Astrocyte (in vitro differentiated cells and primary cell): Measurements from ENCODE around the gene LAMA3. TPM values are rescaled to one million over a fixed set of nuclear protein-coding genes. Genes with fewer than 3 reads are reported as not detected.

Experiments used
- DNase-seq: peaks from one replicate; pipeline ENCODE4 v3.0.0-alpha.2; 2010; ENCODE audit warnings: low read depth
- FAIRE-seq: peaks from 2 replicates; lab custom pipeline; 2011; peaks lifted over from hg19 to GRCh38; lab: Jason Lieb, UNC
- H2AFZ ChIP-seq: 2 replicates; pipeline ENCODE4 v1.6.0; 2012; ENCODE audit warnings: low read depth, low read length, inconsistent platforms
- H3K27ac ChIP-seq: 2 replicates; pipeline ENCODE4 v1.5.1; 2011; ENCODE audit warnings: low read depth, low read length, inconsistent platforms
- H3K27me3 ChIP-seq: 2 replicates; pipeline ENCODE4 v1.6.0; 2011; ENCODE audit warnings: low read length, inconsistent platforms; ENCODE audit not compliant: insufficient read depth
- H3K36me3 ChIP-seq: 2 replicates; pipeline ENCODE4 v1.5.1; 2011; ENCODE audit warnings: low read length, inconsistent platforms; ENCODE audit not compliant: insufficient read depth
- H3K4me1 ChIP-seq: 2 replicates; pipeline ENCODE4 v1.5.1; 2011; ENCODE audit warnings: low read length, inconsistent platforms; ENCODE audit not compliant: insufficient read depth
- H3K4me2 ChIP-seq: 2 replicates; pipeline ENCODE4 v1.6.0; 2012; ENCODE audit warnings: low read length, inconsistent platforms
- H3K4me3 ChIP-seq: 2 replicates; pipeline ENCODE4 v1.5.1; 2011; ENCODE audit warnings: low read depth, mild to moderate bottlenecking, low read length, inconsistent platforms; ENCODE audit not compliant: insufficient read depth
- H3K79me2 ChIP-seq: 2 replicates; pipeline ENCODE4 v1.6.0; 2012; ENCODE audit warnings: mild to moderate bottlenecking, low read length, inconsistent platforms; ENCODE audit not compliant: insufficient read depth
- H3K9ac ChIP-seq: 2 replicates; pipeline ENCODE4 v1.6.0; 2012; ENCODE audit warnings: mild to moderate bottlenecking, low read length, inconsistent platforms
- H3K9me3 ChIP-seq: 2 replicates; pipeline ENCODE4 v1.5.1; 2012; ENCODE audit warnings: low read depth, mild to moderate bottlenecking, low read length, inconsistent platforms; ENCODE audit not compliant: insufficient read depth
- H4K20me1 ChIP-seq: 2 replicates; pipeline ENCODE4 v1.6.0; 2012; ENCODE audit warnings: low read length, inconsistent platforms; ENCODE audit not compliant: insufficient read depth
- H3K27ac Mint-ChIP-seq: one replicate; pipeline ENCODE4 v1.8.0; 2021; ENCODE audit warnings: mild to moderate bottlenecking, mixed read lengths; ENCODE audit not compliant: unreplicated experiment
- H3K27me3 Mint-ChIP-seq: one replicate; pipeline ENCODE4 v1.8.0; 2021; ENCODE audit warnings: low read depth, mixed read lengths; ENCODE audit not compliant: unreplicated experiment
- H3K36me3 Mint-ChIP-seq: one replicate; pipeline ENCODE4 v1.8.0; 2021; ENCODE audit warnings: low read depth, mixed read lengths; ENCODE audit not compliant: unreplicated experiment
- H3K4me1 Mint-ChIP-seq: one replicate; pipeline ENCODE4 v1.8.0; 2021; ENCODE audit warnings: low read depth, mixed read lengths; ENCODE audit not compliant: unreplicated experiment
- H3K4me3 Mint-ChIP-seq: one replicate; pipeline ENCODE4 v1.8.0; 2021; ENCODE audit warnings: mild to moderate bottlenecking, moderate library complexity, mixed read lengths; ENCODE audit not compliant: unreplicated experiment
- H3K9me3 Mint-ChIP-seq: one replicate; pipeline ENCODE4 v1.8.0; 2021; ENCODE audit warnings: mild to moderate bottlenecking, mixed read lengths; ENCODE audit not compliant: unreplicated experiment
- EZH2 ChIP-seq: IDR thresholded peaks from 2 replicates; pipeline ENCODE4 v1.6.1; 2012; ENCODE audit warnings: mild to moderate bottlenecking, low read length, inconsistent platforms; ENCODE audit not compliant: insufficient read depth
- total RNA-seq: library from RNA; stranded (reverse); gene quantifications from 2 replicates; pipeline ENCODE4 v1.2.1, GENCODE V29; 2021
- TF ChIP-seq, protein P1 (sequence below): IDR thresholded peaks from 2 replicates; pipeline ENCODE4 v1.5.1; 2011; ENCODE audit warnings: low read depth, mild to moderate bottlenecking, inconsistent platforms, low read length, moderate library complexity; ENCODE audit not compliant: insufficient read depth

LAMA3 gene
- total RNA-seq, 1 donor from 2014 or later = 0.86 TPM

DNA sequence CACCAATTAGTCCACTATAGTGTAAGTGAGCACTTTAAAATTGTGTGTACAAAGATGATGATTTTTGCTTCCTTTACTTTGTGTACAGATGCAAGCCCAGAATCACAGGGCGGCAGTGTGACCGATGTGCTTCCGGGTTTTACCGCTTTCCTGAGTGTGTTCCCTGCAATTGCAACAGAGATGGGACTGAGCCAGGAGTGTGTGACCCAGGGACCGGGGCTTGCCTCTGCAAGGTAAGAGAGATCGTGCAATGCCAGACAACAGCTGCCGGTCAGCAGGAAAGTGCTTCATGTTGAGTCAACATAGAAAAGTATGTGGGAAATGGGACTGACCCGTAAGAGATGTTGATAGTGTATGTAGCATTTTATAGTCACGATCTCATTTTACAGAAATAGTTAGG, 168.5 kb downstream of the LAMA3 start:
- no peak for FAIRE-seq
- peak overlapping the region; percentile 4 for H3K4me2 ChIP-seq
- peaks cover 33% of the 10 kb centered on the region for H3K4me1 ChIP-seq
- no peaks in the 10 kb centered on the region for H3K9me3 ChIP-seq
- H3K9ac ChIP-seq = no peak overlapping the region
- Mint-ChIP-seq H3K9me3 (no peaks in the 10 kb centered on the region), H3K4me1 (peaks cover 37% of the 10 kb centered on the region), H3K27me3 (peaks cover 2% of the 10 kb centered on the region), H3K27ac (no peak overlapping the region), H3K4me3 (no peak overlapping the region), H3K36me3 (no peaks in the 10 kb centered on the region)
- no peak overlapping the region for H3K27ac ChIP-seq
- TF ChIP-seq, protein P1, sequence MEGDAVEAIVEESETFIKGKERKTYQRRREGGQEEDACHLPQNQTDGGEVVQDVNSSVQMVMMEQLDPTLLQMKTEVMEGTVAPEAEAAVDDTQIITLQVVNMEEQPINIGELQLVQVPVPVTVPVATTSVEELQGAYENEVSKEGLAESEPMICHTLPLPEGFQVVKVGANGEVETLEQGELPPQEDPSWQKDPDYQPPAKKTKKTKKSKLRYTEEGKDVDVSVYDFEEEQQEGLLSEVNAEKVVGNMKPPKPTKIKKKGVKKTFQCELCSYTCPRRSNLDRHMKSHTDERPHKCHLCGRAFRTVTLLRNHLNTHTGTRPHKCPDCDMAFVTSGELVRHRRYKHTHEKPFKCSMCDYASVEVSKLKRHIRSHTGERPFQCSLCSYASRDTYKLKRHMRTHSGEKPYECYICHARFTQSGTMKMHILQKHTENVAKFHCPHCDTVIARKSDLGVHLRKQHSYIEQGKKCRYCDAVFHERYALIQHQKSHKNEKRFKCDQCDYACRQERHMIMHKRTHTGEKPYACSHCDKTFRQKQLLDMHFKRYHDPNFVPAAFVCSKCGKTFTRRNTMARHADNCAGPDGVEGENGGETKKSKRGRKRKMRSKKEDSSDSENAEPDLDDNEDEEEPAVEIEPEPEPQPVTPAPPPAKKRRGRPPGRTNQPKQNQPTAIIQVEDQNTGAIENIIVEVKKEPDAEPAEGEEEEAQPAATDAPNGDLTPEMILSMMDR = no peak
- no peak for TF ChIP-seq EZH2
- no peaks in the 10 kb centered on the region for H3K27me3 ChIP-seq
- H3K4me3 ChIP-seq = no peak overlapping the region
- no peaks in the 10 kb centered on the region for H3K36me3 ChIP-seq
- DNase-seq = peak; percentile 71
- H4K20me1 ChIP-seq = no peaks in the 10 kb centered on the region
- H2AFZ ChIP-seq = no peak overlapping the region
- no peaks in the 10 kb centered on the region for H3K79me2 ChIP-seq

DNA sequence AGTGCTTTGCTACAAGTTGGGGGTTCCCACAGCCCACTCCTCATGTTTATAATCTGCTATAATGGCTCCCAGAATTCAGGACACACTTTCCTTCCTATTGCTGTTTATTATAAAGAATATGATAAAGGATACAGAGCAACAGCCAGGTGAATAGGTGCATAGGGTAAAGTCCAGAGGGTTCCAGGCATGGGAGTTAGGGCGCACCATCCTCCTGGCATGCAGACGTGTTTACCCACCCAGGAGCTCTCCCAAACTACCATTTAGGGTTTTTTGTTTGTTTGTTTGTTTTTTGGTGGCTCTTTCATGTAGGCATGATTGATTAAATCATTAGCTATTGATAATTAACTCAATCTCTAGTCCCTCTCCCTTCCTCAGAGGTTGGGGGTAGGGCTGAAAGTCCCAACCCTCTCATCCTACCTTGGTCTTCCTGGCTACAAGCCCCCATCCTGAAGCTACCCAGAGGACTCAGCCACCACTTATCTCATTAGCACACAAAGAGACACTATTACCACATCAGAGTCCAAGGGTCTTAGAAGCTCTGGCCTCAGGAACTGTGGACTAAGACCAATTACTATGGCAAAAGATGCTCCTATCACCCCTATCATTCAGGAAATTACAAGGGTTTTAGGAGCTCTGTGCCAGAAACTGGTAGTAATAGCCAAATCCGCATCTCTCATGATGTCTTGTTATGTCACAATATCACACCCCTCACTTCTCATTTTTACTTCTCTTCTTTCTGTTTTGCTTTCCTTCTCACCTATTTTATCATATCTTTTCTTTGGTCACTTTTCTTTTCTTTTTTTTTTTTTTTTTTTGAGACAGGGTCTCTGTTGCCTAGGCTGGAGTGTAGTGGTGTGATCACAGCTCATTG, 170.4 kb downstream of the LAMA3 start:
- Histone ChIP-seq H3K9ac (no peak overlapping the region), H3K27ac (no peak overlapping the region), H3K4me2 (no peak overlapping the region), H3K9me3 (no peaks in the 10 kb centered on the region), H3K4me1 (peaks cover 33% of the 10 kb centered on the region), H3K4me3 (no peak overlapping the region), H4K20me1 (no peaks in the 10 kb centered on the region), H3K27me3 (no peaks in the 10 kb centered on the region), H3K36me3 (no peaks in the 10 kb centered on the region), H2AFZ (no peak overlapping the region), H3K79me2 (no peaks in the 10 kb centered on the region)
- no peak for TF ChIP-seq EZH2
- TF ChIP-seq, protein P1 = no peak
- Mint-ChIP-seq H3K4me3 (no peak overlapping the region), H3K36me3 (no peaks in the 10 kb centered on the region), H3K4me1 (peaks cover 40% of the 10 kb centered on the region), H3K9me3 (no peaks in the 10 kb centered on the region), H3K27ac (no peak overlapping the region), H3K27me3 (no peaks in the 10 kb centered on the region)
- FAIRE-seq (no peak), DNase-seq (no peak)

DNA sequence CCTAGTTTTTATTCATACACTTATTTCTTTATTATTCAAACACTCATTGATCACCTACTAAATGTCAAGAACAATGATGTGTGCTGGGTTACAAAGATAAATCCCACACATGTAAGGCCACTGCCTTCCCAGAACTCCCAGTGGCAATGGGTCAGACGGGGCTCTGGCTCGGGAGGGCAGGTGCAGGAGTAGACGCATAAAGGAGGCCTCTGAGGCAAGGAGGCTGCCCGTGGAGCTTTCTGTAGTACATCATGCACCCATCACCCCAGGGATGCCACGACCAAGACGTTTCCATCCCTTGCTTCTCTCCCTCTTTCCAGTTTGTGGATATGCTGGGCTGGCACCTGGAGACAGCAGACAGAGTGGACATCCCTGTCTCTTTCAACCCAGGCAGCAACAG, 172.1 kb downstream of the LAMA3 start:
- Histone ChIP-seq H3K27ac (peak overlapping the region; percentile 80), H4K20me1 (no peaks in the 10 kb centered on the region), H3K27me3 (no peaks in the 10 kb centered on the region), H3K9ac (peak overlapping the region; percentile 35), H3K36me3 (no peaks in the 10 kb centered on the region), H3K4me1 (peaks cover 32% of the 10 kb centered on the region), H3K9me3 (no peaks in the 10 kb centered on the region), H3K4me2 (peak overlapping the region; percentile 63), H3K79me2 (no peaks in the 10 kb centered on the region), H3K4me3 (no peak overlapping the region), H2AFZ (no peak overlapping the region)
- no peak for TF ChIP-seq EZH2
- TF ChIP-seq, protein P1 = no peak
- FAIRE-seq = no peak
- no peak overlapping the region for H3K4me3 Mint-ChIP-seq
- H3K27me3 Mint-ChIP-seq = no peaks in the 10 kb centered on the region
- peaks cover 34% of the 10 kb centered on the region for H3K4me1 Mint-ChIP-seq
- no peaks in the 10 kb centered on the region for H3K9me3 Mint-ChIP-seq
- no peak for DNase-seq
- no peaks in the 10 kb centered on the region for H3K36me3 Mint-ChIP-seq
- peak overlapping the region; percentile 98 for H3K27ac Mint-ChIP-seq
